Vagina (tissue), 2 donors: ENCODE results near the gene BRSK2.

Experiments
- CTCF ChIP-seq, 3 experiments: fragments of 450-650 bp in 2 of 3; fragments of 200-600 bp in 1 of 3; sonication (generic) in 1 of 3; IDR thresholded peaks; one replicate each; pipeline ENCODE4 v1.5.1; 2017 to 2019; ENCODE audit warnings: antibody characterized with exemption in 3 of 3, mild to moderate bottlenecking in 2 of 3, moderate library complexity in 2 of 3
- POLR2A ChIP-seq, 2 donors: fragments of 450-650 bp; IDR thresholded peaks; one replicate each; pipeline ENCODE4 v1.6.1; 2017; ENCODE audit warnings: antibody characterized with exemption in 2 of 2, mild to moderate bottlenecking in 2 of 2, moderate library complexity in 2 of 2

GRCh38 chr11:1401171-1401445 lies 11.4 kb downstream of the BRSK2 start:
- TF ChIP-seq CTCF (IDR thresholded peaks at IDR 0.05) (no peak), POLR2A (IDR thresholded peaks at IDR 0.05) (no peak)
